Fibroblast of lung (primary cell): ENCODE data around the gene SLC13A1. TPM values are rescaled to one million over a fixed set of nuclear protein-coding genes. Genes with fewer than 3 reads are reported as not detected.

Experiments used
- DNase-seq, 2 donors: peaks; one replicate each; pipeline versions ENCODE4 v3.0.0 to v3.0.0-alpha.2; 2010; ENCODE audit warnings: low read depth in 2 of 2
- H2AFZ ChIP-seq: 2 replicates; pipeline ENCODE4 v1.5.1; 2012; ENCODE audit warnings: low read length, control low read depth, inconsistent platforms
- H3K27ac ChIP-seq: 2 replicates; pipeline ENCODE4 v1.5.1; 2011; ENCODE audit warnings: low read length, control low read depth; ENCODE audit not compliant: insufficient read depth
- H3K27me3 ChIP-seq: 2 replicates; pipeline ENCODE4 v1.5.1; 2011; ENCODE audit warnings: mild to moderate bottlenecking, low read length; ENCODE audit not compliant: control insufficient read depth, insufficient read depth
- H3K36me3 ChIP-seq: 2 replicates; pipeline ENCODE4 v1.5.1; 2011; ENCODE audit warnings: low read length; ENCODE audit not compliant: control insufficient read depth, insufficient read depth
- H3K4me1 ChIP-seq: 2 replicates; pipeline ENCODE4 v1.5.1; 2011; ENCODE audit warnings: low read length; ENCODE audit not compliant: control insufficient read depth, insufficient read depth; ENCODE audit errors: extremely low read depth
- H3K4me2 ChIP-seq: 2 replicates; pipeline ENCODE4 v1.5.1; 2011; ENCODE audit warnings: low read length, control low read depth; ENCODE audit not compliant: insufficient read depth; ENCODE audit errors: extremely low read depth
- H3K4me3 ChIP-seq, 4 experiments: fragments of 200-600 bp in 1 of 4; sonication (generic) in 1 of 4; replicated peaks in 1 of 4; 2 replicates each; pipeline ENCODE4 v1.5.1; 2011 to 2016; ENCODE audit warnings: low read length in 4 of 4, low read depth in 3 of 4, mild to moderate bottlenecking in 3 of 4, control low read depth in 2 of 4, inconsistent platforms in 1 of 4, mixed read lengths in 1 of 4; ENCODE audit not compliant: insufficient read depth in 1 of 4; ENCODE audit errors: control extremely low read depth in 1 of 4
- H3K79me2 ChIP-seq: 2 replicates; pipeline ENCODE4 v1.5.1; 2012; ENCODE audit warnings: mild to moderate bottlenecking, low read length, inconsistent platforms; ENCODE audit not compliant: control insufficient read depth, insufficient read depth
- H3K9ac ChIP-seq: 2 replicates; pipeline ENCODE4 v1.5.1; 2011; ENCODE audit warnings: mild to moderate bottlenecking, low read length, control low read depth; ENCODE audit not compliant: insufficient read depth
- H3K9me3 ChIP-seq: 2 replicates; pipeline ENCODE4 v1.5.1; 2012; ENCODE audit warnings: low read depth, low read length; ENCODE audit not compliant: control insufficient read depth, insufficient read depth
- H4K20me1 ChIP-seq: 2 replicates; pipeline ENCODE4 v1.5.1; 2011; ENCODE audit warnings: low read length; ENCODE audit not compliant: control insufficient read depth, insufficient read depth; ENCODE audit errors: extremely low read depth
- CTCF ChIP-seq, 2 donors: IDR thresholded peaks in 1 of 2; conservative IDR thresholded peaks in 1 of 2; 1 replicate in 1 of 2; 2 replicates in 1 of 2; pipeline ENCODE4 v1.5.1; 2011 to 2012; ENCODE audit warnings: low read length in 2 of 2, control low read depth in 1 of 2, inconsistent platforms in 1 of 2, low read depth in 1 of 2, mild to moderate bottlenecking in 1 of 2
- EZH2 ChIP-seq: IDR thresholded peaks from 2 replicates; pipeline ENCODE4 v1.5.1; 2012; ENCODE audit warnings: low read length, control low read depth, mild to moderate bottlenecking; ENCODE audit errors: missing control alignments
- polyA plus RNA-seq, 2 donors: library from polyadenylated mRNA; depleted of rRNA in 1 of 2; stranded (reverse) in 1 of 2; unstranded in 1 of 2; fragments of >200 nt; gene quantifications; 2 replicates each; pipeline ENCODE4 v1.2.1, GENCODE V29; 2011 to 2012; ENCODE audit warnings: missing spikeins in 1 of 2
- total RNA-seq: library from RNA; depleted of rRNA; stranded (reverse); fragments of >200 nt; gene quantifications from 2 replicates; pipeline ENCODE4 v1.2.1, GENCODE V29; 2014

The SLC13A1 gene
- total and polyA plus RNA-seq, 2 donors (not counting 1 experiment from before 2014, with no cell fraction given), result not detected

GRCh38 chr7:123215350-123215749 is 15.6 kb upstream of the SLC13A1 start:
- Histone ChIP-seq H3K79me2 (no peaks in the 10 kb centered on the region), H3K4me1 (no peaks in the 10 kb centered on the region), H3K4me3 (no peak overlapping the region), H3K9me3 (no peaks in the 10 kb centered on the region), H3K27me3 (no peaks in the 10 kb centered on the region), H3K36me3 (no peaks in the 10 kb centered on the region), H3K4me2 (no peak overlapping the region), H4K20me1 (no peaks in the 10 kb centered on the region), H3K27ac (no peak overlapping the region), H3K9ac (no peak overlapping the region), H2AFZ (no peak overlapping the region)
- TF ChIP-seq EZH2 (no peak), CTCF (conservative IDR thresholded peaks at IDR 0.05 in 1 of 2, IDR thresholded peaks at IDR 0.05 in 1 of 2; ENCODE audit: low read depth in 1 of 2, low read length in 2 of 2) (no peak)
- no peak for DNase-seq

GRCh38 chr7:123211545-123211944 is 11.8 kb upstream of the SLC13A1 start:
- Histone ChIP-seq H3K27ac (no peak overlapping the region), H3K9ac (no peak overlapping the region), H2AFZ (no peak overlapping the region), H3K4me2 (no peak overlapping the region), H3K36me3 (no peaks in the 10 kb centered on the region), H3K27me3 (no peaks in the 10 kb centered on the region), H3K4me3 (no peak overlapping the region), H3K4me1 (no peaks in the 10 kb centered on the region), H3K79me2 (no peaks in the 10 kb centered on the region), H4K20me1 (no peaks in the 10 kb centered on the region), H3K9me3 (no peaks in the 10 kb centered on the region)
- TF ChIP-seq EZH2, result no peak
- no peak for TF ChIP-seq CTCF (conservative IDR thresholded peaks at IDR 0.05 in 1 of 2, IDR thresholded peaks at IDR 0.05 in 1 of 2; ENCODE audit: low read depth in 1 of 2, low read length in 2 of 2)
- DNase-seq, result no peak

- Histone ChIP-seq H3K36me3 (no peaks in the 10 kb centered on the region), H3K27me3 (no peaks in the 10 kb centered on the region), H4K20me1 (no peaks in the 10 kb centered on the region), H2AFZ (no peak overlapping the region), H3K27ac (no peak overlapping the region), H3K9me3 (no peaks in the 10 kb centered on the region), H3K4me3 (no peak overlapping the region), H3K4me2 (no peak overlapping the region), H3K79me2 (no peaks in the 10 kb centered on the region), H3K4me1 (no peaks in the 10 kb centered on the region), H3K9ac (no peak overlapping the region)
- TF ChIP-seq CTCF (conservative IDR thresholded peaks at IDR 0.05 in 1 of 2, IDR thresholded peaks at IDR 0.05 in 1 of 2; ENCODE audit: low read depth in 1 of 2, low read length in 2 of 2) (no peak), EZH2 (no peak)
- no peak for DNase-seq
These were observed 11.2 kb upstream of the SLC13A1 start for GRCh38 chr7:123210986-123211385.
